Inflammatory macrophage treated with lipopolysaccharide for 4 hours (primary cell): ENCODE results near the gene CD58.

Experiments
- DNase-seq: peaks from one replicate; pipeline ENCODE4 v3.0.0-alpha.2; 2020

Gene CD58

GRCh38 chr1:116569776-116570357 is 959 bp downstream of the CD58 start:
- peak; percentile 47 for DNase-seq

- peak; percentile 43 for DNase-seq
These were observed 1.5 kb downstream of the CD58 start for GRCh38 chr1:116569381-116569670.

GRCh38 chr1:116568662-116569380 is 2.0 kb downstream of the CD58 start:
- DNase-seq = no peak

- no peak for DNase-seq
These were observed 2.8 kb downstream of the CD58 start for GRCh38 chr1:116567790-116568661.

GRCh38 chr1:116565222-116565621 is 5.6 kb downstream of the CD58 start:
- no peak for DNase-seq

GRCh38 chr1:116564426-116564825 is 6.4 kb downstream of the CD58 start:
- DNase-seq = peak; percentile 44

- DNase-seq = peak; percentile 76
These were observed 8.4 kb downstream of the CD58 start for GRCh38 chr1:116562465-116562864.

GRCh38 chr1:116561563-116561962 is 9.3 kb downstream of the CD58 start:
- DNase-seq = no peak

GRCh38 chr1:116560704-116561490 is 9.9 kb downstream of the CD58 start:
- DNase-seq = peak; percentile 68

GRCh38 chr1:116559304-116559761 is 11.5 kb downstream of the CD58 start:
- DNase-seq = no peak

GRCh38 chr1:116558571-116558970 is 12.3 kb downstream of the CD58 start:
- DNase-seq = no peak

- peak; percentile 73 for DNase-seq
These were observed 12.7 kb downstream of the CD58 start for GRCh38 chr1:116558140-116558549.

GRCh38 chr1:116557323-116557878 is 13.4 kb downstream of the CD58 start:
- no peak for DNase-seq

- peak; percentile 98 for DNase-seq
These were observed 14.4 kb downstream of the CD58 start for GRCh38 chr1:116556289-116557006.

- DNase-seq = no peak
These were observed 15.9 kb downstream of the CD58 start for GRCh38 chr1:116554924-116555323.

GRCh38 chr1:116553386-116554115 is 17.3 kb downstream of the CD58 start:
- peak; percentile 41 for DNase-seq

- DNase-seq = no peak
These were observed 24.4 kb downstream of the CD58 start for GRCh38 chr1:116546354-116546977.

- DNase-seq = no peak
These were observed 25.5 kb downstream of the CD58 start for GRCh38 chr1:116545359-116545705.

- peak; percentile 36 for DNase-seq
These were observed 26.1 kb downstream of the CD58 start for GRCh38 chr1:116544588-116545358.

GRCh38 chr1:116540088-116540487 is 30.7 kb downstream of the CD58 start:
- peak; percentile 75 for DNase-seq
